HG03342 (cell line): Measurements from ENCODE around the gene MYO1F.
"Not testable (repeated sequence)": the region's sequence is repeated elsewhere in the genome, so short reads cannot be mapped to it uniquely, and the experiment has no call there.

ENCODE experiments used
- ATAC-seq: cut with Tn5 transposase; IDR thresholded peaks from one replicate; pipeline ENCODE4 v1.9.1; 2021; ENCODE audit warnings: mild to moderate bottlenecking, moderate library complexity; ENCODE audit not compliant: unreplicated experiment

MYO1F gene

DNA sequence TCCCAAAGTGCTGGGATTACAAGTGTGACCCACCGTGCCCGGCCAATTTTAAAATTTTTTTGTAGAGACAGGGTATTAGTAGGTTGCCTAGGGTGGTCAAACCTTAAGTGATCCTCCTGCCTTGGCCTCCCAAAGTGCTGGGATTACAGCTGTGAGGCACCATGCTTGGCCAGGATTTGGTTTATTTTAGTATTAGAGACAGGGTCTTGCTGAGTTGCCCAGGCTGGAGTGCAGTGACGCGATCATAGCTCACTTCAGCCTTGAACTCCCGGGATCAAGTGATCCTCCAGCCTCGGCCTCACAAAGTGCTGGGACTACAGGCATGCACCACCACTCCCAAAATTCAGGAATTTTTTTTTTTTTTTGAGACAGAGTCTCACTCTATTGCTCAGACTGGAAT is 57.9 kb downstream of the MYO1F start:
- ATAC-seq, result no peak

DNA sequence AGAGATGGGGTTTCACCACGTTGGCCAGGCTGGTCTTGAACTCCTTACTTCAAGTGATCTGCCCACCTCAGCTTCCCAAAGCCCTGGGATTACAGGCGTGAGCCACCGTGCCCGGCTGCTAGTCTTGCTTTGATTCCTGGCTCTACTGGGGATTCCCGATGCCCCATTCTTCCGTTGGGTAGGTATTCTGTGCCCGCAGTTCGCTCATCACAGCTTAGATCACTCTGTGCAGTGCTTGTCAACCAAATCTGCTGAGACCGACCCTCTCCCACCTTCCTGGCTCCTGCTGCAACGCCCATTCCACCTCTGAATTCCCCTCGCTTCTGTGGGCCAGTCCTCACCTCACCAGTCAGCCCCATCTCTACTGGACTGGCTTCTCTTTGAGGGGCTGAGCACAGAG is 58.7 kb downstream of the MYO1F start:
- no peak for ATAC-seq

DNA sequence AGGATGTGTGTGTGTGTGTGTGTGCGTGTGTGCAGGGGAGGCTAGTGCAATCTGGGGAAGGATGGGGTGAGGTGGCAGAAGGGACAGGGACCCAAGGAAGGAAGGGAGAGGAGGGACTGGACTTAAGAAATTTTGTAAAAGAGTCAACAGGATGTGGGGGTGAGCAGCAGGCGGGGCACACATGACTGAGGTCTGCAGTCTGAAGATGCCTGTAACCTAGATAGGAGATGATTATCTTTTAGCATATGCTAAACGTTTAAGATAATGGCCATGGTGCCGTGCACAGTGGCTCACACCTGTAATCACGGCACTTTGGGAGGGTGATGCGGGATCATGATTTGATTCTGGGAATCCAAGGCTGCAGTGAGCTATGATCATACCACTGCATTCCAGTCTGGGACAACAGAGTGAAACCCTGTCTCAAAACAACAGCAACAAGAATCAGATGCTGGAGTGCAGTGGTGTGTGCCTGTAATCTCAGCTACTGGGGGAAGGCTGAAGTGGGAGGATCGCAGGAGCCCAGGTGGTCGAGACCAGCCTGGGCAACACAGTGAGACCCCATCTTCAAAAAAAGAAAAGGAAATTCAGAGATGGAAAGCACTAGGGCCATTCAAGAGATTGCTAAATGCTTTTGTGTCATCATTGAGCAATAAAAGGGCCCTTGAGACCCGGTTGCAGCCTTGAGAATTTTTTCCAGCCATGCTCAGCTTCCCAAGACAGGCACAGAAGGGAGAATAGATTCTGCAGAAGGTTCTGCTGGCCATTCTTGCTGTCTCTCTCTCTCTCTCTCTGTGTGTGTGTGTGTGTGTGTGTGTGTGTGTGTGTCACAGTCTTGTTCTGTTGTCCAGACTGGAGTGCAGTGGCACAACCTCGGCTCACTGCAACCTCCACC is 59.4 kb downstream of the MYO1F start:
- no peak for ATAC-seq

DNA sequence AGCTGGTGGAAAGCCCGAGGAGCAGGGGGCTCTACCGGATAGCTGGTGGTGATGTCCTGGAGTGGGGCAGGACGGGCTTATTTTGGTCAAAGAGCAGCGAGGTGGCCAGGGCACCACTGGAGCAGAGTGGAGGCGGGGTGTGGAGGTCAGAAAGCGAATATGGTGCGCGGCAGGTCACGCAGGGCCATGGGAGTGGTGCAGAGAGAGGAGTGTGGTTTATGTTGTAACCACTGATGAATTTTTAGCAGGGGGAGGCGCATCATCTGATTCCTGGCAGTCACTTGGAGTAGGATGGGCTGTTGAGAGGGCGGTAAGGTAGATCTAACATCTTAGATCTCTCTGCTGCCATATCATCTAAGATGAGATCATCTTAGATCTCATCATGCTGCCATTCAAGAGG is 61.9 kb downstream of the MYO1F start:
- no peak for ATAC-seq

DNA sequence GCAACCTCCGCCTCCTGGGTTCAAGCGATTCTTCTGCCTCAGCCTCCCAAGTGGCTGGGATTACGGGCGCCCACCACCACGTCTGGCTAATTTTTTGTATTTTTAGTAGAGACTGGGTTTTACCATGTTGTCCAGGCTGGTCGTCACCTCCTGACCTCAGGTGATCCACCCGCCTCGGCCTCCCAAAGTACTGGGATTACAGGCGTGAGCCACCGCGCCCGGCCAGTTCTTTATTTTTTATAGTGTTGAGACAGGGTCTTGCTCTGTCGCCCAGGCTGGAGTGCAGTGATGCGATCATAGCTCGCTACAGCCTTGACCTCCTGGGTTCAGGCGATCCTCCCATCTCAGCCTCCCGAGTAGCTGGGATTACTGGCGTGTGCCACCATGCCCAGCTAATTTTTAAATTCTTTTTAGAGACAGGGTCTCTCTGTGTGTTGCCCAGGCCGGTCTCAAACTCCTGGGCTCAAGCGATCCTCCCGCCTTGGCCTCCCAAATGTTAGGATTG is 62.7 kb downstream of the MYO1F start:
- not testable (repeated sequence) for ATAC-seq

DNA sequence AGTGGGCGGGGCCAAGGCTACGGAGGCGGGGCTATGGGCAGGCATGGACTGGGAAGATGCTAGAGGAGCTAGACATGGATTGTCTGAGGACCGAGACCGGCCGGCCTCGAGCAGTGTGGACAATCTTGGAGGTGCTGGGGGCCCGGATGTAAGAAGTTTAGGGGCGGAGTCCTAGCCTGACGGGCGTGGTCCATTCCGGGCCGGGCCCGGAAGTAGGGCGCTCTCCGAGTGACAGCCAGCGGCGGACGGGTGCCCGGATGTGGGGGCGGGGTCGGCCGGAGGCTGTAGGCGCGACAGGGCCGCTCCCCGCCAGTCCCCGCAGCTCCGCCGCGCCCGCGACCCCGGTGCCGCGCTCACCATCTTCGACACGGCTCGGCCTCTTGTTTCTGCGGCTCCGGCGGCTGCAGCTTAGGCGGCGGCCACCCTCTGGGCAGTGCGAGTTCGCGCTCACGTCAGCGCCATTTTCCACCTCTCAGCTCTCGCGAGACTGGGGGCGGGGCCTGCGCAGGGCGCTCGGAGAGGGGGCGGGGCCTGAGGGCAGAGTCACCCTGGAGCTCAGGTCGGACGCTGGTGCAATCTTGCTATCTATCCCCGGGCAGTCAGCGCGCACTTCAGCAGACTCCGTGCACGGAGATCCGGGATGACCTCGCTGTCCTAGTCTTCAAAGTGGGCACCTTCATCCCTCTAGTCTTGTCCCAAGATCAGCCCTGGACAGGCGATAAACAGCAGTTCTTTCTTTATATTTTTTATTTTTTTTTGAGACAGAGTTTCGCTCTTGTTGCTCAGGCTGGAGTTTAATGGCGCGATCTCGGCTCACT is 63.3 kb downstream of the MYO1F start, which contains the start of gene ZNF414:
ZNF414 (minus strand) TSS at position 481 of the 818 bp plus-strand sequence; CDS start at position 360, 121 bp downstream.
- peak; percentile 86 for ATAC-seq

DNA sequence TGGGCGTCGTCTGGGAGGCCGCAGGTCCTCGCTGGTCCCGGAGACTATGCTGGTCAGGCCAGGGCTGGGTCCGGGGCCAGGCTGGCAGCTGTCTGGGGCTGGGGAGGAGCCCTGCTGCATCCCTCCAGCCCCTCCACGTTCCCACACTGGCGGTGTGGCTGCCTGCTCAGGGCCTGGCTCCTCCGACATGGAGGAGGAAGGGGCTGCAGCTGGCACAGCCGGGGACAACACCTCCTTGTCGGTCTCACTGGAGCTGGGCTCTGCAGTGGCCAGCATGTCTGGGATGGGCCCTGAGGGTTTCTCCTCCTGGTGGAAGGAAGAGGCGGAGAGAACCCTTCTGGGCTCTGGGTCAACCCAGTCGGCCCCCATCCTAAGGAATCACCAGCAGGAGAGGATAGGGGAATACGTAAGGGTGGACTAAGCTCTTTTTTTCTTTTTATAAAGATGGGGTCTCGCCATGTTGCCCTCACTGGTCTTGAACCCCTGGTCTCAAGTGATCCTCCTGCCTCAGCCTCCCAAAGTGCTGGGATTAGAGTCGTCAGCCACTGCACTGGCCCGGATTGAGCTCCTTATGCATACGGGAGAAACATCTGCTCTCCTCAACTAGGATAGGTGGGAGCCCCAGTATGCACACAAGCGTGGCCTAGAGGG is 64.1 kb downstream of the MYO1F start:
- no peak for ATAC-seq

DNA sequence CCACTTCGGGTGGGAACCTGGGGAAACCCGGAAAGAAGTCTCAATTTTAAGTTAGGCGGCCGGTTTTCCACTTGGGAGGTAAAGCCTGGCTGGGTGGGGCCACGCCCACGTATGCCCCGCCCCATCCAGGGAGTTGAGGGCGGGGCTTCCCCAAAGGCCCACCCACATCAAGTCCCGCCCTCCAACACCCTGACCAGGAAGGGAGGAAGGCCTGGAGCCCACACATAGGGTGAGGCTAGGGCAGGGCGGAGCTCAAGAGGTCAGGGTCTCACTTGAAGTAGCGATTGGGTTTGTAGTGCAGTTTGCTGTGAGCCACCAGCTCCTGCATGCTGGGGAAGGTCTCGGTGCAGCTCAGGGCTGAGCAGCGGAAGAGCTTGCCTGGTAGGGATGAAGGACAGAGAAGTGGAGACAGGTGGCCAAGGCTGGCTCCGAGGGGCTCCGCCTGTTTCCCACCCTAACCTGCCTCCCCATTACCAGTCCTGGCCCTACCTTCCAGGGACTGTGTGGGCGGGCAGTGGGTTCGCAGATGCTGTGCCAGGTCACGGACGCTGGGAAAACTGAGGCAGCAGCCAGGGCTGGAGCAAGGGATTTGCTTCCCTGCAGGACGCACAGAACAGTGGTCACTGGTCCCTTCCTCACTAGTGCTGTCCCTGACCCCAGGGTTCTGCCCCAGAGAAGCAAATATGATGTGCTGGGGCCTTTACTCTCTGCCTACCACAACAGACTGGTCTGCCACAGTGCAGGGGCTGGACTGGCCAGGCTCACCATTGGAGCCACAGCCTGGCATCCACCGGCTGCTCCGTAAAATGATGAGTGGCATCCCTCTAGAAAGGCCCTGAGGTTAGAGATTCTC is 64.9 kb downstream of the MYO1F start:
- no peak for ATAC-seq

DNA sequence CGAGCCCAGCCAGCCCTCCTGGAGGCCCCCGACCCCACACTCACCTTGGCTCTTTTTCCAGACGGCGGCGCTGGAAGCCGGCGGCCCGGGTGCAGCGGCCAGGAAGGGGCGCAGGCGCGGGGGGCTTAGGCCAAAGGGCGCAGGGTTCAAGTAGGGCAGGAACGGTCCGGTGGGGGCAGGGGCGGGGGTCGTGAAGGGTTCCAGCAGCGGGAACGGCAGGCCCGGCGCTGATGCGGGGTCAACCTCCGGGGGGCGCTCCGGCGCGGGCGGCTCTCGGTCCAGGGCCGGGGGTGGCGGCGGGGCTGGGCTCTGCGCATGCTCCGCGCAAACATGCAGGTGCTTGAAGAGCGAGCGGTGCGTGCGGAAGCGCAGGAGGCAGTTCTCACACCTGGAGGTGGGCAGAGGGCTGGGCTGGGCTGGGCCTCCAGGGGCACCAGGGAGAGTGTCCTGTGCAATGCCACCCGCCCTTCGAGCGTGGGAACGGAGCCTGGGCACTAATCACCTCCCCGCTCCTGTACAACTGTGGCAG is 65.6 kb downstream of the MYO1F start:
- ATAC-seq, result no peak

DNA sequence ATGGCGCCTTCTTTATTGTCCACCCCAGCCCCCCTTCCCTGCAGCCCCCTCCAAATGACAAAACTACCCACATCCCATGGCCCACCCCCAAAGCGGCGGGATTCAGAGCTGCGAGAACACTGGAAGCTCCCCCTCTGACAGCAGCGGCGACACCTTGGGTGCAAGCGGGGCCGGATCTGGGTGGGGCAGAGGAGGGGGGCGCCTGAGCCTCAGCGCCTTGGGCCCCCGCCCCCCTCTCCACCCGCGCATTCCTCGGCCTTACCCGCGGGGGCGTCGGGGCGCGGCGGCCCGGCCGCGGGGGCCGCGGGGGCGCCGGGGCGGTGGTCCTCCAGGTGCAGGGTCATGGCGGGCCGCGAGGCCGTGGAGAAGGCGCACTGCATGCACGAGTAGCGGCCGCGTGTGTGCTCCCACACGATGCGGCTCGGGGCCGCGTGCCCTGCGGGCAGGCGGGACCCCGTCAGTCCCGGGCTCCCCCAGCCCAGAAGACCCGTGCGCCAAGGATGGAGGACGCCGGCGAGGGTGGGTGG is 66.6 kb downstream of the MYO1F start:
- no peak for ATAC-seq

DNA sequence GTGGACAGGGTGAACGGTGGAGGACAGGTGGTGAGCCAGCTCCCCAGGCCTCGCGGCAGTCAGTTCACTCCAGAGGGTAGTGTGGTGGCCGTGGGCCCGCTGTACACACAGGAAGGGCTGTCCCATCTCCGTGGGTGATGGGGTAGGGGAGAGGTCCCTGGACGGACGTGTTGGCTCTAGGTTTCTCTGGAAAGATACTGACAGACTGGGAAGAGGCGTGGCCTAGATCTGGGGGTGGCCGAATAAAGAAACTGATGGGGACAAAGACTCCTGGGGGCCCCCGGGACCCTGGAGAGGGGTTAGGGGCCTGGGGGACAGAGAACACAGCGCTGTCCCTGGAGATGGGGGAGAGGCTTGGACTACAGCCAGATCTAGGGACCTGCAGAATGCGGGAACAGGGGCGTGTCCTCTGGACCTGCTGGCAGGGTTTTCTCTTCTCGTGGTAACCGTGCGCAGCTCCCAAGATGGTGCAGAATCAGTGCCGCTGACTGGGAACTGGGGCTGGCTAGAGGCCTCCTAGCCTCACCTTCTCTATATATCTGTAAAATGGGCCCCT is 70.8 kb downstream of the MYO1F start:
- no peak for ATAC-seq

DNA sequence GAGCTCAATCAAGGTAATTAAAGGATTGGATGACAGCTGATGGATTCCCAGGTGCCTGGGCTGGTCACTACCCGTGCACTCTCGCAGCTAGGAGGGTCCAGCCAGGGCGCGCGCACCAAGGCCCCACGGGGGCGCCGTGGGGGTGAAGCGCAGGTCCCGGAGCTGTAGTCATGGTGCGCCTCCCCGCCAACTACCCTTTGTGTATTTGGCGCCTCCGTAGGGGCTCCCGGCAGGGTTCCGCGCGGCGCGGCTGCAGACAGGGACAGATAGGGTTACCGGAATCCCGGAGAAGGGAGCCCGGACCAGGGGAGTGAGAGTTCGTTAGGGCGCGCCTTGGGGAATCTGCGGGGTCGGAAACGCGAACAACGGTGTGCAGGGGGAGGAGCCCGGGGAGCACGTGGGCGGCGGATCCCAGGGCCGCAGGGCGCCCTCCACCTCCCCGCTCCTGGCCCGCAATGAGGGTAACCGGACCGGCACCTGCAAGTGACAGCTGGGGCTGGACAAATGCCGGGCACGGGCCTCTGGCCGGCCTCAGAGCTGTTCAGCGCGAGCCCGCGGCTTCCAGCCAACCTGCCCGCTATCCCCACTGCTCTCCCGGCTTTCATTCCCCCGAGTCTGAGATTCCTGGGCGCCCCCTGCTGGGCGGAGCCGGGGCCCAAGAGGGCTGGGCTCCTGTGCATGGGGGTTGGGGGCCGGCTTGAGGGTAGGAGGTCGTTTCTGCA is 71.4 kb downstream of the MYO1F start:
- ATAC-seq, result peak; percentile 44

DNA sequence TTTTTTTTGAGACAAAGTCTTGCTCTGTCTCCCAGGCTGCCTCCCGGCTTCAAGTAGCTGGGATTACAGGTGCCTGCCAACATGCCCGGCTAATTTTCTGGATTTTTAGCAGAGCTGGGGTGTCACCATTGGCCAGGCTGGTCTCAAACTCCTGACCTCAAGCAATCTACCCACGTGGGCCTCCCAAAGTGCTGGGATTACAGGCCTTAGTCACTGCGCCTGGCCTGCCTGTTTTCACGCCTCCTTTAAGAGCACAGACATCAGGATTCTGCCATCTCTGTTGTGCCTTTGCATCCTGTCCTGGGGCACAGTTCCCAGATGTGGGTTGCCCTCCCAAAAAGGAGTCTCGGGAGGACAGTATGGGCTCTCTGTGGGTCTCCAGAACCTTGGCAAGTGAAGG is 72.3 kb downstream of the MYO1F start:
- ATAC-seq, result no peak

DNA sequence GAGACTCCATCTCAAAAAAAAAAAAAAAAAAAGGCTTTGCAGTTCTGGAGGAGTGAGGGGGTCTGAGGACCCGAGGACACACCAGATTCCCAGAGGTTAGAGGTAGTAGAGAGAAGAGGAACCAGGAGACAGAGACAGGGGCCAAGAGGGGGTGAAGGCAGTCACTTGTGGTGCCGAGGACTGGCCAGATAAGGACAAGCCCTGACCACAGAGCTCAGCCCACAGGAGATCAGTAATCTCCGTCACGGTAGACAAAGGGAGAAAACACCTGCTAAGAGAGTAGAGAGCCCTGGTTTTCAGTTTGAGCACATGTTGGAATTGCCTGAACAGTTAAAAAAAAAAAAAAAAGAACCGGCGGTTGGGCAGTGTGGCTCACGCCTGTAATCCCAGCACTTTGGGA is 73.1 kb downstream of the MYO1F start:
- ATAC-seq, result no peak

DNA sequence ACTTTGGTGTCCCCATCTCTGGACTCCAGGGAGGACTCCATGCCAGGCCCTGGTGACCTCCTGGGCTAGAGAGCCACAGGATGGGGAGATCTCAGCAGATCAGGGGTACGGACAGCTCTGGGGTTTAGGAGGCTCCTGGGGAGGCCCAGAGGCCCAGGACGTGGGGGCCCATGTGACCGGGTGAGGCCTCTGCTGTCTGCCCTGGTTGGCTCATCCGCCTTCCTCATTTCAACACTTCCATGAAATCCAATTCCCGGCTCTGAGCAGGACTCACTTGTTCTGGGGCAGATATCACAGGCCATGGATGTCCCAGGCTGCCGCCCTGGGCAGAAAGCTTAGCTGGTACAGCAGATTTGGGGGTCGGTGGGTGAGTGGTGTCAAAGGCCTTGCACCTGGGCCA is 73.7 kb downstream of the MYO1F start:
- no peak for ATAC-seq

DNA sequence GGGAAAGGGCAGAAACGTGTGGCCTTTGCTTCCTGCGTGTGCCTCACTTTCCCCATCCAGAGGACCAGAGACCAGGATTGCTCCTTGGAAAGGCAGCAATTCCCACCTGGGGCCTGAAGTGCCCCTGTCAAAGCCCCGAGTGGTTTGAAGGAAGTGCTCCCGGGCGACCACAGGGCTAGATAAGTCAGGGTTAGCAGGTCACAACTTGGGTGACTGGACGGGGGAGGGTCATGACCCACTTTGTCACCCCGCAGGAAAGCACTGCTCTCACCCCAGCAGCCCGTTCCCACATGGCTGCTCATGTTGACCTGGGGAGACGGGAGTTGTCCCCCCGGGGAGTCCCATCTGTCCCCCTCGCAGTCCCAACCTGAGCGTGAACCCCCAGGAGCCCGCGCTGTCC is 75.3 kb downstream of the MYO1F start:
- no peak for ATAC-seq

DNA sequence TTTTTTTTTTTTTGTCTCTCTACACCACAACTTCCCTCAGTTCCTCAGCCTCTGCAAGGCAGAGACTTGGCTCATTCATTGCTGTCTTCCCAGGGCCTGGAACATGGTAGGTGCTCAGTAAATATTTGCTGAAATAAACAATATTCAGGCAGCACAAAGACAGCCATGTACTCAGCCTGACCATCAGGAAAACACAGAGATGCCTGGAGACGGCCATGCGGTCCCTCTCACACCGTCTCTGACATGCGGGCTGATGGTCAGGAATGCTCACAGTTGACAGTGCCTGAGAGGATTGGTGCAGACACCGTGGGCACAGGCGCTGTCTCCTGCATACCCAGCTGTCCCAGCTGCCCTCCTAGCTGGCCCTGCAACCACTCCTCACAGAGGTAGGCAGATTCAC is 75.7 kb downstream of the MYO1F start:
- ATAC-seq, result no peak

DNA sequence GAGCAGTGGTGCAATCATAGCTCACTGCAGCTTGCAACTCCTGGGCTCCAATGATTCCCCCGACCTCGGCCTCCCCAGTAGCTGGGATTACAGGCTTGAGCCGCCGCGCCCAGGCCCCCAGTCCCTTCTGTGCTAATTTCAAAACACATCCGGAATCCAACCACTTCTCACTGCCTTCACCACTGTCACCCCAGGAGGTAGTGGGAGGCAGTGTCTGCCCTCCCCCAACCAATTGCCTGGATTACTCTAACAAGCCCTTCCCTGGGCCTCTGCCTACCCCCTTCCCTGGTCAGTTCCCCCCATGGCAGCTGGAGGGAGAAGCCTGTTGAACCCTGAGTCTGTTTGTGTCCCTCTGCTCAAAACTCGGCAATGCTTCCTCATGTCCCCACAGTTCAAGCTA is 77.1 kb downstream of the MYO1F start:
- no peak for ATAC-seq
